ENCODE data around the gene ENTPD6.

The ENTPD6 gene

GRCh38 chr20:25269057-25269832 lies 73.7 kb downstream of the ENTPD6 start:
- DNase-seq (ENCODE audit: insufficient read length, low spot score): no peak
- no peak for FAIRE-seq
- no peak for TF ChIP-seq POLR2A (IDR thresholded peaks at IDR 0.05; ENCODE audit: low read depth, low read length)

- DNase-seq (ENCODE audit: insufficient read length, low spot score): no peak
- FAIRE-seq: no peak
- no peak for TF ChIP-seq POLR2A (IDR thresholded peaks at IDR 0.05; ENCODE audit: low read depth, low read length)
Measured at GRCh38 chr20:25269833-25270170, 74.3 kb downstream of the ENTPD6 start.

GRCh38 chr20:25270829-25271251 lies 75.3 kb downstream of the ENTPD6 start:
- DNase-seq (ENCODE audit: insufficient read length, low spot score) (no peak), FAIRE-seq (no peak)
- TF ChIP-seq POLR2A (IDR thresholded peaks at IDR 0.05; ENCODE audit: low read depth, low read length): no peak

GRCh38 chr20:25271486-25272222 lies 76.1 kb downstream of the ENTPD6 start:
- no peak for DNase-seq (ENCODE audit: insufficient read length, low spot score)
- no peak for FAIRE-seq
- TF ChIP-seq POLR2A (IDR thresholded peaks at IDR 0.05; ENCODE audit: low read depth, low read length): no peak

GRCh38 chr20:25272223-25273000 lies 76.9 kb downstream of the ENTPD6 start:
- DNase-seq (ENCODE audit: insufficient read length, low spot score) (no peak), FAIRE-seq (no peak)
- no peak for TF ChIP-seq POLR2A (IDR thresholded peaks at IDR 0.05; ENCODE audit: low read depth, low read length)

- no peak for DNase-seq (ENCODE audit: insufficient read length, low spot score)
- no peak for FAIRE-seq
- no peak for TF ChIP-seq POLR2A (IDR thresholded peaks at IDR 0.05; ENCODE audit: low read depth, low read length)
Measured at GRCh38 chr20:25273046-25273445, 77.5 kb downstream of the ENTPD6 start.

- no peak for DNase-seq (ENCODE audit: insufficient read length, low spot score)
- no peak for TF ChIP-seq POLR2A (IDR thresholded peaks at IDR 0.05; ENCODE audit: low read depth, low read length)
- no peak for FAIRE-seq
Measured at GRCh38 chr20:25273541-25274358, 78.2 kb downstream of the ENTPD6 start.

GRCh38 chr20:25274481-25274880 lies 79.0 kb downstream of the ENTPD6 start:
- FAIRE-seq (no peak), DNase-seq (ENCODE audit: insufficient read length, low spot score) (no peak)
- TF ChIP-seq POLR2A (IDR thresholded peaks at IDR 0.05; ENCODE audit: low read depth, low read length): no peak

GRCh38 chr20:25274891-25275812 lies 79.6 kb downstream of the ENTPD6 start:
- TF ChIP-seq POLR2A (IDR thresholded peaks at IDR 0.05; ENCODE audit: low read depth, low read length): no peak
- no peak for FAIRE-seq
- no peak for DNase-seq (ENCODE audit: insufficient read length, low spot score)

- no peak for DNase-seq (ENCODE audit: insufficient read length, low spot score)
- TF ChIP-seq POLR2A (IDR thresholded peaks at IDR 0.05; ENCODE audit: low read depth, low read length): no peak
Measured at GRCh38 chr20:25275813-25276532, 80.5 kb downstream of the ENTPD6 start.

More at GRCh38 chr20:25275813-25276532, 80.5 kb downstream of the ENTPD6 start:
- FAIRE-seq: no peak
